Adrenal gland (tissue), 5 donors: Measurements from ENCODE around the gene TMEM204.

Experiments used
- CTCF ChIP-seq, 6 experiments: fragments of 450-650 bp in 4 of 6; fragments of 200-600 bp in 2 of 6; sonication (generic) in 1 of 6; IDR thresholded peaks; 1 replicate in 5 of 6; 2 replicates in 1 of 6; pipeline versions ENCODE4 v1.5.1 to v1.8.0; 2016 to 2021; ENCODE audit warnings: antibody characterized with exemption in 6 of 6, mild to moderate bottlenecking in 2 of 6, moderate library complexity in 1 of 6
- POLR2A ChIP-seq, 2 donors: fragments of 450-650 bp; IDR thresholded peaks; one replicate each; pipeline ENCODE4 v1.6.1; 2017; ENCODE audit warnings: antibody characterized with exemption in 2 of 2, mild to moderate bottlenecking in 2 of 2, moderate library complexity in 1 of 2
- donor health status: DM: no; HTN: no; CAD: no.

DNA sequence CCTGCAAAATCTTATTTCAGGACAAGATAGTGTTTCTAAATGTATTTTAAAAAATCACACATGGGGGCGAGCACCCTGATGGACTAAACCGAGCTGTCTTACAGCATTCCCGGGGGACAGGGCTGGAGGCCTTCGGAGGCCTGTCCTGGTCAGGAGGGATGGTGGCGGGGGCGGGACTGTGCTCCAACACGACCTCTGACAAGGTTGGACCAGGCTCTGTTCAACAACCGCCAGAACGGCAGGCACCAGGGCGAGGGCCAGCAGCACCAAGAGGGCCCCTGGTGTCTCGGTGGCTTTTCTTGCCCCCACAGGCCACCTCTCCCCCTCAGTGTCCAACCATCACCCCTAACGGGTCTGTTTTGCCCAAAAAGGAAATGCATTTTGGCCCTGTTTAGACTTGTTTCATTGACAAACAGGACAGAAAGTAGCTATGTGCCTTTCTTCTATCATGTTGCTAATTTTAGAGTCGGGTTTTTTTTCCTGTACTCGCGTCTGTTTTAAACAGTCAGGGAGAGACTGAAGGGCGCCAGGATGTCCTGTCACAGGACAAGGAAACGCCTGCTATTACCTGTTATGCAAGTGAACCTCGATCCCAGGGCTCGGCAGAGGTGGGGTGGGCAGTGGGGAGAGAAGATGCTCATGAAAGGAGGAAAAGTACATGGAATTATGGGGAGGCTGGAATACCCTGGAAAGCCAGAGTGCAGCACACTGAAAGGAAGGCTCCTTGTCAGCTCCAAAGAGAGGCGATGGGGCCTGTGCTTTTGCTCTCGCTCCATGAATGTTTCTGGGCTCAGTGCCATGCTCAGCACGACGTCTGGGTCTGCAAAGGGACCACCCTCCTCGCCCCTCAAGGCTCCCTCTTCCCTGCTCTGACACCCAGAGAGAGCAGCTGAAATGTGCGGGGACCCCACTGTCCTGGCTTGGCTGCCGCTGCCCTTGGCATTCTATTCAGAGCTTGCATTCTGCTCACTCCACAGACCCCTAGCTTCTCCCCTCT, 11.9 kb downstream of the TMEM204 start:
- TF ChIP-seq CTCF (IDR thresholded peaks at IDR 0.05) (no peak), POLR2A (IDR thresholded peaks at IDR 0.05) (peak in 1 of 2 donors; percentile 19)
